GM06990 (cell line): Measurements from ENCODE around the gene GALK2.

ENCODE experiments used
- DNase-seq: peaks from one replicate; pipeline ENCODE4 v3.0.0-alpha.2; 2011; ENCODE audit not compliant: insufficient read length; ENCODE audit errors: extremely low read depth
- H3K27me3 ChIP-seq: replicated peaks from 2 replicates; pipeline ENCODE4 v1.6.0; 2011; ENCODE audit warnings: low read length; ENCODE audit not compliant: control insufficient read depth, insufficient read depth
- H3K36me3 ChIP-seq: 2 replicates; pipeline ENCODE4 v1.5.1; 2011; ENCODE audit warnings: low read length; ENCODE audit not compliant: control insufficient read depth, insufficient read depth
- H3K4me3 ChIP-seq: replicated peaks from 2 replicates; pipeline ENCODE4 v1.5.1; 2011; ENCODE audit warnings: low read depth, mild to moderate bottlenecking, control low read depth, low read length
- CTCF ChIP-seq: IDR thresholded peaks from 2 replicates; pipeline ENCODE4 v1.5.1; 2011; ENCODE audit warnings: low read length, control low read depth, mild to moderate bottlenecking, inconsistent platforms; ENCODE audit not compliant: insufficient read depth, poor library complexity, severe bottlenecking

The GALK2 gene

GRCh38 chr15:49131403-49131802 is 38.6 kb upstream of the GALK2 start:
- Histone ChIP-seq H3K4me3 (no peak overlapping the region), H3K36me3 (peaks cover 5% of the 10 kb centered on the region), H3K27me3 (no peaks in the 10 kb centered on the region)
- TF ChIP-seq CTCF, result no peak
- no peak for DNase-seq

GRCh38 chr15:49134683-49135341 is 35.2 kb upstream of the GALK2 start:
- Histone ChIP-seq H3K36me3 (no peaks in the 10 kb centered on the region; the same call in none of the 2 replicates), H3K4me3 (no peak overlapping the region), H3K27me3 (no peaks in the 10 kb centered on the region)
- DNase-seq, result no peak
- no peak for TF ChIP-seq CTCF

- no peak for TF ChIP-seq CTCF
- Histone ChIP-seq H3K4me3 (no peak overlapping the region), H3K27me3 (no peaks in the 10 kb centered on the region), H3K36me3 (no peaks in the 10 kb centered on the region; the same call in none of the 2 replicates)
- DNase-seq, result no peak
Observed at GRCh38 chr15:49135342-49135857, 34.6 kb upstream of the GALK2 start.

GRCh38 chr15:49135911-49136310 is 34.1 kb upstream of the GALK2 start:
- DNase-seq, result no peak
- H3K36me3 ChIP-seq, result no peaks in the 10 kb centered on the region; the same call in none of the 2 replicates
- no peak for TF ChIP-seq CTCF
- no peak overlapping the region for H3K4me3 ChIP-seq
- no peaks in the 10 kb centered on the region for H3K27me3 ChIP-seq

- Histone ChIP-seq H3K27me3 (no peaks in the 10 kb centered on the region), H3K36me3 (peaks cover 2% of the 10 kb centered on the region), H3K4me3 (no peak overlapping the region)
- no peak for DNase-seq
- TF ChIP-seq CTCF, result no peak
Observed at GRCh38 chr15:49137861-49138260, 32.2 kb upstream of the GALK2 start.
